GM12878 (cell line): ENCODE results near the gene RAD51B. TPM values are rescaled to one million over a fixed set of nuclear protein-coding genes. Genes with fewer than 3 reads are reported as not detected.

ENCODE experiments used
- ATAC-seq: fragments of 200-7000 bp; cut with Tn5 transposase; 3 replicates; pipeline ENCODE4 v1.9.1; 2020; ENCODE audit warnings: mild to moderate bottlenecking, moderate library complexity
- BruUV-seq: library from RNA; stranded (reverse); fragments of 400-500 nt; replicated peaks from 2 replicates; lab custom pipeline; 2021; lab: Mats Ljungman, UMichigan
- CTCF ChIA-PET: fragments of 300-600 bp; sonication (Branson Sonifier 250); formaldehyde crosslinking; extraction: SDS; loops from one replicate; lab custom pipeline; 2021; ENCODE audit warnings: inconsistent platforms; lab: Yijun Ruan, JAX
- POLR2A ChIA-PET: fragments of 350-600 bp; formaldehyde crosslinking; extraction: SDS; loops from one replicate; lab custom pipeline; 2021; ENCODE audit warnings: inconsistent platforms; lab: Charles Lee
- RAD21 ChIA-PET: fragments of 300-600 bp; sonication (Branson Sonifier 250); formaldehyde crosslinking; loops from one replicate; lab custom pipeline; 2023; ENCODE audit warnings: antibody characterized with exemption; ENCODE audit not compliant: unreplicated experiment; lab: Charles Lee
- SMC1A ChIA-PET: fragments of 300-600 bp; sonication (Branson Sonifier 250); formaldehyde crosslinking; loops from one replicate; lab custom pipeline; 2023; ENCODE audit not compliant: unreplicated experiment, uncharacterized antibody; lab: Charles Lee
- DNase-seq: peaks from one replicate; pipeline ENCODE4 v3.0.0-alpha.2; 2011; ENCODE audit warnings: low read depth, low spot score
- FAIRE-seq: peaks from 3 replicates; lab custom pipeline; 2011; peaks lifted over from hg19 to GRCh38; lab: Jason Lieb, UNC
- H2AFZ ChIP-seq: 2 replicates; pipeline ENCODE4 v1.6.0; 2011; ENCODE audit warnings: low read depth, low read length, control low read depth; ENCODE audit not compliant: control insufficient read depth
- H3K27ac ChIP-seq: 2 replicates; pipeline ENCODE4 v1.5.1; 2011; ENCODE audit warnings: control low read depth; ENCODE audit not compliant: control insufficient read depth, insufficient read depth
- H3K27me3 ChIP-seq, 2 experiments: replicated peaks in 1 of 2; 2 replicates each; pipeline versions ENCODE4 v1.6.0 to v1.6.1; 2011; ENCODE audit warnings: low read length in 1 of 2; ENCODE audit not compliant: control insufficient read depth in 2 of 2, insufficient read depth in 2 of 2
- H3K36me3 ChIP-seq, 2 experiments: 2 replicates each; pipeline ENCODE4 v1.5.1; 2011; ENCODE audit warnings: low read length in 1 of 2; ENCODE audit not compliant: control insufficient read depth in 2 of 2, insufficient read depth in 2 of 2
- H3K4me1 ChIP-seq: 2 replicates; pipeline ENCODE4 v1.6.1; 2011; ENCODE audit warnings: mild to moderate bottlenecking, low read length, moderate library complexity, mixed read lengths; ENCODE audit not compliant: control insufficient read depth, insufficient read depth
- H3K4me2 ChIP-seq: 2 replicates; pipeline ENCODE4 v1.6.0; 2011; ENCODE audit warnings: control low read depth; ENCODE audit not compliant: control insufficient read depth, insufficient read depth
- H3K4me3 ChIP-seq: fragments of 200-600 bp; sonication (generic); 2 replicates; pipeline ENCODE4 v1.5.1; 2016
- H3K79me2 ChIP-seq: 2 replicates; pipeline ENCODE4 v1.6.0; 2011; ENCODE audit warnings: low read length; ENCODE audit not compliant: control insufficient read depth, insufficient read depth
- H3K9ac ChIP-seq: 2 replicates; pipeline ENCODE4 v1.8.0; 2011; ENCODE audit warnings: low read length, control low read depth, mixed read lengths; ENCODE audit not compliant: control insufficient read depth, insufficient read depth
- H3K9me3 ChIP-seq: replicated peaks from 3 replicates; pipeline ENCODE4 v1.5.1; 2011; ENCODE audit warnings: mild to moderate bottlenecking, low read length; ENCODE audit not compliant: control insufficient read depth, insufficient read depth
- H4K20me1 ChIP-seq: 2 replicates; pipeline ENCODE4 v1.6.0; 2011; ENCODE audit not compliant: control insufficient read depth, insufficient read depth
- BCL3 ChIP-seq: IDR thresholded peaks from 2 replicates; pipeline ENCODE4 v1.6.1; 2011; ENCODE audit warnings: borderline replicate concordance, low read depth, mild to moderate bottlenecking, moderate library complexity, low read length; ENCODE audit not compliant: insufficient read depth, poor library complexity, severe bottlenecking
- BMI1 ChIP-seq: fragments of 450-650 bp; IDR thresholded peaks from 2 replicates; pipeline ENCODE4 v1.6.1; 2016; ENCODE audit warnings: mild to moderate bottlenecking, moderate library complexity, borderline replicate concordance
- GABPA ChIP-seq: IDR thresholded peaks from 2 replicates; pipeline ENCODE4 v1.6.1; 2014; ENCODE audit warnings: antibody characterized with exemption, low read depth, mild to moderate bottlenecking, inconsistent platforms
- MEF2B ChIP-seq: fragments of 450-650 bp; IDR thresholded peaks from 2 replicates; pipeline ENCODE4 v1.6.1; 2018; ENCODE audit warnings: mild to moderate bottlenecking, moderate library complexity; ENCODE audit not compliant: partially characterized antibody, poor library complexity, severe bottlenecking
- WGBS: methylation state at CpG from one replicate; pipeline ENCODE4 v1.1.6; 2016; ENCODE audit warnings: low lambda C conversion rate; ENCODE audit not compliant: insufficient replicate concordance, insufficient coverage; ENCODE audit errors: missing lambda C conversion rate; 5-methylcytosine and 5-hydroxymethylcytosine counted together
- in situ Hi-C: fragments of 300-500 bp; cut with MboI; formaldehyde crosslinking; loops from 9 replicates; pipeline ENCODE4 v1.14.3; 2018; ENCODE audit warnings: mixed read lengths
- intact Hi-C: fragments of 100-400 bp; cut with micrococcal nuclease; formaldehyde crosslinking; loops from one replicate; pipeline ENCODE4 v1.14.2; 2022; ENCODE audit not compliant: unreplicated experiment
- polyA plus RNA-seq, 11 experiments: library from polyadenylated mRNA; depleted of rRNA in 4 of 11; unstranded in 6 of 11; stranded (reverse) in 5 of 11; fragments of >200 nt; fragmentation: Nextera tagmentation in 4 of 11; fragmentation: Illumina TruSeq in 1 of 11; extraction: Ambion mirVana in 4 of 11; extraction: Trizol in 1 of 11; gene quantifications; 1 replicate in 1 of 11; 2 replicates in 10 of 11; pipeline versions ENCODE4 v1.2.1 to v1.2.3, GENCODE V29; 2011 to 2016; ENCODE audit warnings: inconsistent platforms in 2 of 11, missing spikeins in 2 of 11, low read depth in 1 of 11
- total RNA-seq, 4 experiments: library from RNA; depleted of rRNA in 3 of 4; stranded (reverse); fragments of >200 nt in 3 of 4; fragmentation: Illumina TruSeq in 1 of 4; extraction: Trizol in 1 of 4; gene quantifications; 2 replicates each; pipeline versions ENCODE4 v1.2.1 to v1.2.3, GENCODE V29; 2013 to 2021

Gene RAD51B
- total and polyA plus RNA-seq, 10 of the 15 experiments (the other 5 are each of a cell fraction or from before 2014, with no cell fraction given): 9.8 to 26.8 (median 21.3) TPM

- Histone ChIP-seq H3K27ac (no peak overlapping the region), H3K9me3 (no peaks in the 10 kb centered on the region), H3K4me2 (no peak overlapping the region), H3K27me3 (no peaks in the 10 kb centered on the region), H3K4me1 (peaks cover 29% of the 10 kb centered on the region), H3K9ac (no peak overlapping the region), H3K4me3 (no peak overlapping the region), H3K36me3 (no peaks in the 10 kb centered on the region), H4K20me1 (no peaks in the 10 kb centered on the region), H3K79me2 (no peaks in the 10 kb centered on the region), H2AFZ (no peak overlapping the region)
- intact Hi-C loops: no loop called here
- in situ Hi-C loops: no loop called here
- FAIRE-seq (no peak), DNase-seq (no peak), ATAC-seq (no peak)
- POLR2A ChIA-PET: interaction anchor here (0.6 to 1.3 kb wide), 3 partner anchors 27 to 128 kb away, joined by 3 read pairs; no protein-coding TSS in a partner anchor
- WGBS: 92% methylated on average over 24 of the region's 24 CpGs
- CTCF ChIA-PET: no interaction called here
- SMC1A ChIA-PET: interaction anchor here (1.1 to 1.5 kb wide), 2 partner anchors 8 to 171 kb away, joined by 3 read pairs; no protein-coding TSS in a partner anchor
- no TSS peak for BruUV-seq
- TF ChIP-seq MEF2B (no peak), GABPA (no peak), BCL3 (no peak), BMI1 (0 out of 2 replicates have a peak, but pooled peaks have one; percentile 39)
- RAD21 ChIA-PET: interaction anchor here (0.6 kb wide), 1 partner anchor 101 kb away, joined by 3 read pairs; the partner anchor contains the start of gene ZFP36L1
Observed at GRCh38 chr14:68691031-68691791, 871.6 kb downstream of the RAD51B start.
